GM18520 (cell line): ENCODE measurements around the gene BNIPL.

Experiments
- ATAC-seq: cut with Tn5 transposase; IDR thresholded peaks from one replicate; pipeline ENCODE4 v1.9.1; 2021; ENCODE audit not compliant: unreplicated experiment

The BNIPL gene

GRCh38 chr1:151036356-151036755, at the start of gene BNIPL:
Gene BNIPL (plus strand): TSS chr1:151036586. CDS start chr1:151036726, 140 bp downstream.
- no peak for ATAC-seq

- no peak for ATAC-seq
Measured at GRCh38 chr1:150987924-150988323, 48.5 kb upstream of the BNIPL start.

GRCh38 chr1:150992626-150993025, 43.8 kb upstream of the BNIPL start:
- no peak for ATAC-seq

DNA sequence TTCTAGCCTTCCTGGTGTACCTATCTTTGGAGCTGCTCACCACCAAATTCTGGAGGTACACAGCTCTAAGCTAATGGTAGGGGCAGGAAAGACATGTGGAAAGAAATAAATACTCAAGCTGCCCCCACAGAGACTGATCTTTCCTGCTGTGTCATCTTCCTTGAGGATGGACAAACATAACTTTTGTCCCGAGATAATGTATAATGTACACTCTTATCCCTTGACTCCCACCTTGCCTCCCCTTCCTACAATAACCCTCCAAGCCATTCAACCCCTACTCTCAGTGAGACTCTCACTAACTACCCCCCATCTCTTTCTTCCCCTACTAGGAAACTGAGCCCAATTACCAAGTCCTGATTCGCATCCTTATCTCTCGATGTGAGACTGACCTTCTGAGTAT, 42.1 kb upstream of the BNIPL start:
- no peak for ATAC-seq

DNA sequence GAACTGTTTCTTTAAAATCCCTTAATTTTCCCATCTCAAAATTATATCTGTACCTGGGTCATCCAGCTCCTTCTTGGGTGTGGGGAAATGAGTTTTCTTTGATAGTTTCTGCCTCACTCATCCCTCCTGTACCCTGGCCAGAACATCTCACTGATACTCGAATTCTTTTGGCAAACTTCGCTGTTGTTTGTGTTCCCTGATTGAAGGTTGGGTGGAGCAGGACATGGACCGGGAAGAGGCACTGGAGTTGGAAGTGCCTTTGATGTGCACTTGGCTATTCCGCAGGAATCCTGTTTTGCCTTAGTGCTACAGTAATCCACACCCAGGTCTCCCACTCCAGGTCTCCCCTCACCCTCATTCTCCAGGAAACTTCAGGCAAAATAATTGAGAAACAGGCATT, 40.9 kb upstream of the BNIPL start:
- ATAC-seq = no peak

- ATAC-seq = no peak
Measured at GRCh38 chr1:150995896-150996295, 40.5 kb upstream of the BNIPL start.

- no peak for ATAC-seq
Measured at GRCh38 chr1:150997126-150997872, 39.1 kb upstream of the BNIPL start.

DNA sequence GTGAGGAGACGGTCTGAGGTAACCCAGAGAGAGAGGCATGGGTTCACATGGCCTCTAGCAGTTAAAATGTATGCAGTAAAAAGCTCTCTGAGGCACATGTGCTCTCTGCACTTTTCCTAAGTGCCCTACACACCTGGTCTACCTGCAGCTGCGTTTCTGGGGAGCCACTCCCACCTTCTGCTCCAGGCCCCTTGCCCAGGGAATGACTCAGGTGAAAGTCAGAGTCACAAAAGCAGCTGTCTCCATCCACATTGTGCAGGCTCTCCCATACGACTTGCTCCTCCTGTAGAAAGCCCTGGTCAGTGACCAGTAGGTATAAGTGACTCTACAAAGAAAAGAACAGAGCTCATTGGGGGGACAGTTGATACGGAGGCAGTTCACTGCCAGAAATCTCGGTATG, 38.4 kb upstream of the BNIPL start:
- no peak for ATAC-seq

DNA sequence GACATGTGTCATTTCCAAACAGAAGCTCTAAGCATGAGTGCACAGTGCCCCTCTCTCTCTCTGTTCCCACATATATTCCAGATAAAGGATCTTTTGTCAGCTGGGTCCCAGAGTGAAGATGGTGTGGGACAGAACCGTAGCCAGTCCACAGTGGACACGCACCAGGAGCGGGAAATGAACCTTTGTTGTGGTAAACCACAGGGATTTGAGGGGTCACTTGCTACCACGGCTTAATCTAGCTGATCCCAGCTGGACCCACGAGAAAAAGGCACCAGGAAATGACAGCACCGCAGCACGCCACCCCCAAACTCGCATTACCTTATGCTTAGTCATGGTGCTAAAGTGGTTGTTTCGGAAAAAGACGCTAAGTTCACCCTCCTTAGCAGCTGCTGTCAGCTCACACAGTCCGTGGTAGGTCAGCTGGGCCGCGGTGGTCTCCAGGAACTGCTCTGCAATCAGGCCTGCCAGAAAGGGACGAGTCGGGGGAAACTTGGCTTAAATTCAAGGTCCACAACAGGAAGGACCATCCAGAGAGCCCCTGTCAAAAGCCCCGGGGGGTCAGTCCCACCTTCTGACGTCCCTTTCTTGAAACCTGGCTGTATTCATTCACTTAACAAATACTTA, 37.2 kb upstream of the BNIPL start:
- no peak for ATAC-seq

- ATAC-seq = no peak
Measured at GRCh38 chr1:150999926-151000325, 36.5 kb upstream of the BNIPL start.

DNA sequence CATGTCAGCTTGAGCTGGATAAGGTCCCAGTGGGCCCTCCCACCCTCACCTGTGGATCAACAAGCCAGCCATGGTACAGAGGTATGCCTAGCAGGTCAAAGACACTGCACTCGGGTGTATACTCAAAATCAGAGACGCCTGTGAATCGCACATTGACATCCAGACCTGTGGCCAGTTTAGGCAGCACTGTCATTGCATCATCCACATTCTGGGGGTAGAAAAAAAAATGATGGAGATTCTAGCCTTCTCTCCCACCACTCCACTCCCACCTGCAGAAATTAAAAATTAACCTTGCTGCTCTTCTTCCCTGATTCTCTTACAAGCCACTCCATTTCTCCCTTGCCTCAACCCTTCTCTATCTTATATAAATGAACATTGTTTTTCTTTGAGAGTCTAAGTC, 36.0 kb upstream of the BNIPL start:
- ATAC-seq = no peak

DNA sequence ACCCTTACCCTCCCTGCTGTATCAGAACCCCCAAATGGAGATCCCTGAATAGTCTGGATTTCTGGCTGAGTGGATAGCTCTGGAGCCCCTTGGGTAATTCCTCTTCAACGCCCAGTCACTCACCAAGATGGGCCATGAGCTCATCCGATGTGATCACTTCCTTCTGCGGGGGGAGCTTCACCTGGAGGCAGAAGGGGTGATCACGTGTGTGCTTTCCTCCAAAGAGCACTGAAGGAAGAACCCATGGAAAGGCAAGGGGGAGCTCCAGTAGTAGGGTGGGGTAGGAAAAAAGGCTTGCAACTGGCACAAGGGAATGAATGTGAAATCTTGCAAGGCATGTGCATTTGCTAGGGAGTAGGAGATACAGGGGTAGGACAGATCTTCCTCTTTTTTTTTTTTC, 34.8 kb upstream of the BNIPL start:
- ATAC-seq = no peak

DNA sequence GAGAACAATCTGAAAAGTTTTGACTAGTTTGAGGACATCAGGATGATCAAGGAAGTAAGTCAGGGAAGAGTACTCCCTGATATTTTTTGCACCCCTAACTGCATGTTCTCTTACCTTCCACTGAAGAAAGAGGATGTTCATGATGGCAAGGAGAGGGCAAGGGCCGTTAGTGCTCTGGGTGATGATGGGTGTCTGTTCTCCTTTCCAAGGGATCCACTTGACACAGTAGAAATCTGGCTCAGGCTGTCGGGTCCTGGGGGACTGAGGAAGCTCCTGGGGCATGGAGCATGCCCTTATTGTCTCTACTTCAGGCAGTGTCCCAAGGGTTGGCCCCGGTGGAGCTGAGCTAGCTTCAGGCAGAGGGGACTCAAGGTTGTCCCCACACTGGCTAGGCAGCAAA, 34.3 kb upstream of the BNIPL start:
- no peak for ATAC-seq

GRCh38 chr1:151002611-151003010, 33.8 kb upstream of the BNIPL start:
- no peak for ATAC-seq

DNA sequence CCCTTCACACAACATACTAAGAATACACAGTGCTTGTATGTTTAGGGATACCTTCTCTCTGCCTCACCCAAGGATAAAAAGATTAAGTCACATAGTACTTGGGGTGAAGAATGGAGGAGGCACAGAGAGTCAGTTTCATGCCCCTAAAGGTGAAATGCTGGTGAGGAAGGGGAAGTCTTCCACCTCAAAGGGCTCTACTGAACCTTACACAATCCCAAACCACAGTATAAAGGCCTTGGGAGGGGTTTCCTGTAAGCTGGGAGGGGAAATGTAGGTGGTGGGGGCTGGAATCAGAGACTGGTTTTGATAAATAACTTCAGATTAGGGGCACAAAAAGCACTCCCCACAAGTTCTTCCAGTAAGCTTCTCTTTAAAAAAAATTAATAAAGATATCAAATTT, 33.2 kb upstream of the BNIPL start:
- ATAC-seq = no peak

DNA sequence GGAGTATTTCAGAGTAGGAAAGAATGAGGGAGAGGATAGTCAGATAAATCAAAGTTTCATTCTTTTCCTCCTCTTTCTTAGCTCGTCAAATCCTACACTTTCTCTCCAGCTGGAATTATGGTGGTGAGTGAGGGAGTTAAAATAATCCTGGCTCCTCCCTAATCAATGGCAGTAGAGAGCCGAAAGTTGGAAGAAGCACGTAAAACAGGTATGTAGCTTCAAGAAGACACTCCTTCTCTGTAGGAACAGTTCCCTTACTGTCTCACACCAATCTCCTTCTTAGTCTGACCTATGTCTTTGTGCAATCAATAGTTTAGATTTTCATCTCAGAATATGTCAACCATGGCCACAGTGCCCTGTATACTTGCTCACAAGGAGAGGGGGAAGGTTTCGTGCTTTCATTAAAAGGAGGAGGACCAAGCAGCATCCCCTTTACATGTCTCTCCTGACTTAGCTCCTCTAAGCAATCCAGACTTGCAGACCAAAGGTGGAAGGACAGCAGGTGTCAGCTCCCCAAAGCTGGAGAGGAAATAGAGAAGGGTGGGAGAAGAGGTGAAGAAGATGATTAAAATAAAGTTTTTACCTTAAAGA, 30.6 kb upstream of the BNIPL start:
- no peak for ATAC-seq

DNA sequence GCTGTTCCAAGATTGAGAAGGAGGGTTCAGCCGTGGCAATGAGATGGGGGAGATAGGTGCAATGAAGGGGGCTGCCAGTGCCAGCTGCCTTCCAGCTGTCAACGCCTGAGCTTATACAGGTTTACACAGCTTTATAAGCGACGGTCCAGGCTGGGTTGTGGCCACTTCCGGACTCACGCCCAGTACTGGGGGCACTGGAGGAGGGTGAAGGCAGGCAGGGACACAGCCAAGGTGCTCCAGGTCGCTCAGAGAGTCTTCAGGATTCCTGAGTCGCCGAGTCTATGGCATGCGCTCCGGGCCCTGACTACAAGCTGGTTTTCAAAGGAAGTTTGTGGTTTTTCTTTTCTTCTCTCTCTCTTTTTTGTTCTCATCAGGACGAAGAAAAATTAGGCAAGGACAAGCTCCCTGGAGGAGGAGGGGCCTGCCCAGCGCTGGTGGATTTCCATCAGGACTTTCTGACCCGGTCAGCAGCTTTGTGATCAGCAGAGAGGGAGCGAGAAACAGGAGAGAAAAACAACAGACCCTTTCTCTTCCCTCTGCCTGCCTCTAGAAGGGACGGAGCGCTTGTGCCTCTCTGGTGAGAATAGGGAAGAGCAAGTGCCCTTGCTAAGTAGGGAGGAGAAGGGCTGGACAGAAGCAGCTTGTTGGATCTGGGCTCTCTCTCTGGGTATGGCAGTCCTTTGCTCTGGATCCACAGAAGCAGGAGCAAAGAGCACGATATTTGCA, 29.9 kb upstream of the BNIPL start, which contains the start of gene MINDY1:
Gene MINDY1, minus strand, starts transcription at position 576 of the 726 bp plus-strand sequence. CDS start 4,285 bp downstream, outside the sequence.
- ATAC-seq = no peak

DNA sequence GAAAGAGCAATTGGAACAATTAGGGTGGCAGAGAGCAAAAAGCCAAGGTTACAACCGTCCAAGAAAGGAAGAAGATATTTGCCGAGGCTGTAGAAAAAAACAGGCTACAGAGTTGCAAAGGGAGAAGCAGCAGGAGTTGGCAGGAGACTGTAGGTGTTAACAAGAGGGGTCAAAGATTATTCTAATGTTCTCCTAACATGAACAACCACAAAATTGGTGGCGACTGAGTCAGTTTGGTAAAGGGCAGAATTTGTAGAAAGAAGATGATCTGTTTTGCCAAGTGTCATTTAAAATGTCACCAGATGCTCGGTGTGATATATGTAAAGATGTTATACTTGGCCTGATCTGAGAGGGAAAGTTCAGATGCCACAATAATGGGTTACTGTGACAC, 28.5 kb upstream of the BNIPL start:
- ATAC-seq = no peak

- ATAC-seq = peak; percentile 64
Measured at GRCh38 chr1:151008244-151009205, 27.9 kb upstream of the BNIPL start, which contains the start of gene PRUNE1. Gene PRUNE1 (plus strand): TSS chr1:151008449. CDS start chr1:151008633, 184 bp downstream.

DNA sequence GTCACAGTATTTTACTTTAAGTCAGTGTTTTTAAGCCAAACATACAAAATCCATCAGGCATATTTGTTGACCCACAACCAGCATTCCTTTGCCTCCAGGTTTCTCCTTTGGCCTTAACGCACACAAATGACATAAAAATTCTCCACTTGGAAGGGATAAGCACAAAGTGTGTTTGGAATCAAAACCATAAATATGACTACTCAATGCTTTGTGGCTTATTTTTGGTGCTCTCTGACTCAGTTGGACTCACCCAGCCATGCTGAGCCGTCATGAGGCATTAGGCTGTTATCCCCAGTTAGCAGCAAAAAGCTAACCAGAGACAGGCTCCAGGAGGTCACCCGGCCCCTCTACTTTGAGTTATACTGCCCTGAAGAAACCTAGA, 27.2 kb upstream of the BNIPL start:
- no peak for ATAC-seq
